Keratinocyte (primary cell): Measurements from ENCODE around the gene VIPR1. TPM values are rescaled to one million over a fixed set of nuclear protein-coding genes. Genes with fewer than 3 reads are reported as not detected.
A peak's percentile ranks its signal among the peaks of the same experiment; 100 is the strongest.

Source experiments
- DNase-seq: peaks from one replicate; pipeline ENCODE4 v3.0.0-alpha.2; 2011; ENCODE audit warnings: low read depth, missing footprints, low spot score
- FAIRE-seq: peaks from 2 replicates; lab custom pipeline; 2011; peaks lifted over from hg19 to GRCh38; lab: Jason Lieb, UNC
- H2AFZ ChIP-seq: 2 replicates; pipeline ENCODE4 v1.6.0; 2012; ENCODE audit warnings: low read length, control low read depth, inconsistent platforms; ENCODE audit not compliant: control insufficient read depth
- H3K27ac ChIP-seq: 2 replicates; pipeline ENCODE4 v1.5.1; 2011; ENCODE audit warnings: low read length; ENCODE audit not compliant: control insufficient read depth, insufficient read depth
- H3K27me3 ChIP-seq: 3 replicates; pipeline ENCODE4 v1.6.0; 2011; ENCODE audit warnings: low read length; ENCODE audit not compliant: control insufficient read depth, insufficient read depth; ENCODE audit errors: extremely low read depth
- H3K36me3 ChIP-seq, 2 experiments: 2 replicates in 1 of 2; 3 replicates in 1 of 2; pipeline ENCODE4 v1.5.1; 2011; ENCODE audit warnings: low read length in 2 of 2, mild to moderate bottlenecking in 1 of 2; ENCODE audit not compliant: control insufficient read depth in 2 of 2, insufficient read depth in 2 of 2; ENCODE audit errors: extremely low read depth in 1 of 2
- H3K4me1 ChIP-seq: 3 replicates; pipeline ENCODE4 v1.5.1; 2011; ENCODE audit warnings: low read length; ENCODE audit not compliant: control insufficient read depth, insufficient read depth; ENCODE audit errors: extremely low read depth
- H3K4me2 ChIP-seq: 3 replicates; pipeline ENCODE4 v1.6.0; 2011; ENCODE audit warnings: low read depth, low read length; ENCODE audit not compliant: control insufficient read depth, insufficient read depth; ENCODE audit errors: extremely low read depth
- H3K4me3 ChIP-seq, 3 experiments: fragments of 200-600 bp in 1 of 3; sonication (generic) in 1 of 3; 2 replicates in 2 of 3; 3 replicates in 1 of 3; pipeline ENCODE4 v1.5.1; 2011 to 2016; ENCODE audit warnings: low read length in 3 of 3, mild to moderate bottlenecking in 3 of 3, control low read depth in 2 of 3, inconsistent platforms in 1 of 3, low read depth in 1 of 3, mixed read lengths in 1 of 3, mixed run types in 1 of 3, moderate library complexity in 1 of 3; ENCODE audit not compliant: control insufficient read depth in 2 of 3, insufficient read depth in 2 of 3; ENCODE audit errors: extremely low read depth in 1 of 3
- H3K79me2 ChIP-seq: 2 replicates; pipeline ENCODE4 v1.6.0; 2012; ENCODE audit warnings: low read length; ENCODE audit not compliant: control insufficient read depth, insufficient read depth
- H3K9ac ChIP-seq: 3 replicates; pipeline ENCODE4 v1.6.0; 2011; ENCODE audit warnings: low read length; ENCODE audit not compliant: control insufficient read depth, insufficient read depth; ENCODE audit errors: extremely low read depth
- H3K9me1 ChIP-seq: 3 replicates; pipeline ENCODE4 v1.6.0; 2011; ENCODE audit warnings: low read length; ENCODE audit not compliant: control insufficient read depth, insufficient read depth; ENCODE audit errors: extremely low read depth
- H3K9me3 ChIP-seq: 2 replicates; pipeline ENCODE4 v1.5.1; 2012; ENCODE audit warnings: low read depth, low read length; ENCODE audit not compliant: control insufficient read depth
- H4K20me1 ChIP-seq: 3 replicates; pipeline ENCODE4 v1.6.0; 2011; ENCODE audit warnings: low read length; ENCODE audit not compliant: control insufficient read depth, insufficient read depth; ENCODE audit errors: extremely low read depth
- EZH2 ChIP-seq: IDR thresholded peaks from one replicate; pipeline ENCODE4 v1.6.1; 2012; ENCODE audit warnings: inconsistent platforms, mild to moderate bottlenecking, low read length, moderate library complexity
- dilution Hi-C: fragments of 300-500 bp; cut with MboI; formaldehyde crosslinking; loops from one replicate; pipeline ENCODE4 v1.7.0; 2020; ENCODE audit warnings: low sequenced_read_pairs; ENCODE audit not compliant: extremely low pct_ligation_motif_present
- polyA plus RNA-seq, 5 experiments: library from polyadenylated mRNA; depleted of rRNA in 3 of 5; stranded (reverse) in 3 of 5; stranded (forward) in 1 of 5; unstranded in 1 of 5; fragments of >200 nt; gene quantifications; 1 replicate in 1 of 5; 2 replicates in 3 of 5; 3 replicates in 1 of 5; pipeline versions ENCODE4 v1.2.1 to v1.2.3, GENCODE V29; 2011 to 2012; ENCODE audit warnings: missing spikeins in 2 of 5, low read depth in 1 of 5, low replicate concordance in 1 of 5
- TF ChIP-seq, protein P1 (sequence below), 3 experiments: IDR thresholded peaks in 1 of 3; conservative IDR thresholded peaks in 1 of 3; optimal IDR thresholded peaks in 1 of 3; 2 replicates in 2 of 3; 3 replicates in 1 of 3; pipeline versions ENCODE3 to v1.5.1; 2011; ENCODE audit warnings: low read length in 3 of 3, mild to moderate bottlenecking in 3 of 3, moderate library complexity in 2 of 3, control low read depth in 1 of 3, inconsistent platforms in 1 of 3; ENCODE audit not compliant: insufficient read depth in 2 of 3; ENCODE audit errors: extremely low read depth in 1 of 3

VIPR1 gene
- polyA plus RNA-seq, 1 donor (not counting 4 experiments of a cell fraction or from before 2014, with no cell fraction given) = 4.5 TPM

DNA sequence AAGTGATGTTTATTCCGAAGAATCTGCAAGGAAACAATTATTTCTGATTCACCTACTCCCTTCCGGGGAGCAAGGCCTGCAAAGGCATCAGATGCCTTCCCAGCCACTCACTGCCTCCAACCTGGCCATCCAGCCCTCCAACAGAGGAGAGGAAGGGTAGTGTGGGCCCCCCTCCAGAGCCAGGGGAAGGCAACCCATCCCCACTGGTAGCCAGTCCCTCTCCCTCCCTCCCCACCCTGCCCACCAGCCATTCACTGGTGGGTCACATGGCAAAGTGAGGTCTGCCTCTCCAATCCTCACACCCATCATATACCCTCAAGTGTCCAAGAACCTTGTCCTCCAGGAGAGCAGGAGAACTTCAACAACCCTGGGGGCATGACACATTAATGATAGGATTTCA lies 2.4 kb upstream of the VIPR1 start:
- Histone ChIP-seq H3K9me1 (peaks cover 2% of the 10 kb centered on the region), H3K4me1 (peaks cover 32% of the 10 kb centered on the region), H3K4me2 (peak overlapping the region; percentile 6), H3K27ac (no peak overlapping the region), H3K79me2 (no peaks in the 10 kb centered on the region), H3K27me3 (peaks cover 10% of the 10 kb centered on the region), H4K20me1 (no peaks in the 10 kb centered on the region), H2AFZ (no peak overlapping the region), H3K4me3 (no peak overlapping the region), H3K9ac (no peak overlapping the region), H3K9me3 (no peaks in the 10 kb centered on the region), H3K36me3 (no peaks in the 10 kb centered on the region)
- DNase-seq (no peak), FAIRE-seq (no peak)
- TF ChIP-seq, protein P1, sequence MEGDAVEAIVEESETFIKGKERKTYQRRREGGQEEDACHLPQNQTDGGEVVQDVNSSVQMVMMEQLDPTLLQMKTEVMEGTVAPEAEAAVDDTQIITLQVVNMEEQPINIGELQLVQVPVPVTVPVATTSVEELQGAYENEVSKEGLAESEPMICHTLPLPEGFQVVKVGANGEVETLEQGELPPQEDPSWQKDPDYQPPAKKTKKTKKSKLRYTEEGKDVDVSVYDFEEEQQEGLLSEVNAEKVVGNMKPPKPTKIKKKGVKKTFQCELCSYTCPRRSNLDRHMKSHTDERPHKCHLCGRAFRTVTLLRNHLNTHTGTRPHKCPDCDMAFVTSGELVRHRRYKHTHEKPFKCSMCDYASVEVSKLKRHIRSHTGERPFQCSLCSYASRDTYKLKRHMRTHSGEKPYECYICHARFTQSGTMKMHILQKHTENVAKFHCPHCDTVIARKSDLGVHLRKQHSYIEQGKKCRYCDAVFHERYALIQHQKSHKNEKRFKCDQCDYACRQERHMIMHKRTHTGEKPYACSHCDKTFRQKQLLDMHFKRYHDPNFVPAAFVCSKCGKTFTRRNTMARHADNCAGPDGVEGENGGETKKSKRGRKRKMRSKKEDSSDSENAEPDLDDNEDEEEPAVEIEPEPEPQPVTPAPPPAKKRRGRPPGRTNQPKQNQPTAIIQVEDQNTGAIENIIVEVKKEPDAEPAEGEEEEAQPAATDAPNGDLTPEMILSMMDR (optimal IDR thresholded peaks at IDR 0.05 in 1 of 3, IDR thresholded peaks at IDR 0.05 in 1 of 3, conservative IDR thresholded peaks at IDR 0.05 in 1 of 3; ENCODE audit: extremely low read depth in 1 of 3, insufficient read depth in 2 of 3, low read length in 3 of 3) = no peak
- no peak for TF ChIP-seq EZH2
- dilution Hi-C loops = no loop called here

DNA sequence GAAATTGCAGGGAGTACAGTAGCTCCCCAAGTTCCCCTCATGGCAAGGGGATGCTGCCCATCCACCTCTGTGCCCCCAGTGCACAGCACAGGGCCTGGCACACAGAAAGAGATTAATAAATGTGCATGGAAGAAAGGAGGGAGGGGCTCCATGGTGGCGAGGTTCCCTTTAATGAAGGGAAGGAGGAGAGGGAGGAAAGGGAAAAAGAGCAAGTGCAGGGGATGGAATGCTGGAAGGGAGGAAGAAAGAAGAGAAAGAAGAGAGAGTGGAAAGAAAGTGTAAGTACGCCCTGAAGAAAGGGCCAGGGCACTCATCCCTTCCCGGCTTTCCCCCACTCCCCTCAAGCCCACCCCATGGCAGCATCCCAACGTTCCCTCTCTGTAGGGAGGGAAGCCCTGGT lies 1.5 kb upstream of the VIPR1 start:
- H2AFZ ChIP-seq = no peak overlapping the region
- peaks cover 10% of the 10 kb centered on the region for H3K27me3 ChIP-seq
- dilution Hi-C loops = no loop called here
- H3K4me3 ChIP-seq = no peak overlapping the region
- H3K79me2 ChIP-seq = no peaks in the 10 kb centered on the region
- no peak for FAIRE-seq
- no peaks in the 10 kb centered on the region for H4K20me1 ChIP-seq
- no peak for TF ChIP-seq EZH2
- TF ChIP-seq, protein P1 (optimal IDR thresholded peaks at IDR 0.05 in 1 of 3, IDR thresholded peaks at IDR 0.05 in 1 of 3, conservative IDR thresholded peaks at IDR 0.05 in 1 of 3; ENCODE audit: extremely low read depth in 1 of 3, insufficient read depth in 2 of 3, low read length in 3 of 3) = no peak
- no peak overlapping the region for H3K4me2 ChIP-seq
- no peaks in the 10 kb centered on the region for H3K36me3 ChIP-seq
- no peaks in the 10 kb centered on the region for H3K9me3 ChIP-seq
- peaks cover 2% of the 10 kb centered on the region for H3K9me1 ChIP-seq
- H3K27ac ChIP-seq = no peak overlapping the region
- H3K9ac ChIP-seq = no peak overlapping the region
- DNase-seq = no peak
- H3K4me1 ChIP-seq = peaks cover 32% of the 10 kb centered on the region
